Stromal cell of bone marrow (primary cell): Measurements from ENCODE around the gene MTX1.
"Not testable (repeated sequence)": the region's sequence is repeated elsewhere in the genome, so short reads cannot be mapped to it uniquely, and the experiment has no call there.

Experiments
- DNase-seq: peaks from one replicate; pipeline ENCODE4 v3.0.0-alpha.2; 2012; ENCODE audit warnings: low read depth

MTX1 gene

DNA sequence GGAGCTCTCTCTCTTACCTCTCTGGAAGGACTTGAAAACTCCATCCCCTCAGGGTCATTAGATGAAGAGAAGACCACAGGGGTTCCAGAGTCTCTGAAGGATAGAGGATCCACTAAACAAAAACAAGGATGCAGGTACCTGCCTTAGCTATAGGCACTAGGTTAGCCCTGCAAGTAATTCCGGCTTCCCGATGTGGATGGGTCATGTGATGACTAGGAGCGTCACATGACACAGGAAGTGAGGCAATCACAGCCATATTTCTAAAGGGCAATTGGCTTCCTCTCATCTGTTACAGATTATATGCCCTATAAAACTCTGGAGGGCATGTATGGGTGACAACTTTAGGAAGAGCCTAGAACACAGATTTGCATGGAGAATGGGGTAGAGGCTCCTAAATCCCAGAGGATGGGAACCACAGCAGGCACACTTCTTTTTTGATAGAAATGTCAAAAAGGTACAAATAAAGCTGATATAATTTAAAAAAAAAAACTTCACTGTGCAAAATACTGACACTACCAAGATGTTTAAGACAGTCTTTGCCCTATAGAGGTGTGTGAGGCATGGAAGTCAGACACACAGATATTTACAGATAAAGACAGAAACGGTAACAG lies 32.7 kb downstream of the MTX1 start:
- peak; percentile 74 for DNase-seq

DNA sequence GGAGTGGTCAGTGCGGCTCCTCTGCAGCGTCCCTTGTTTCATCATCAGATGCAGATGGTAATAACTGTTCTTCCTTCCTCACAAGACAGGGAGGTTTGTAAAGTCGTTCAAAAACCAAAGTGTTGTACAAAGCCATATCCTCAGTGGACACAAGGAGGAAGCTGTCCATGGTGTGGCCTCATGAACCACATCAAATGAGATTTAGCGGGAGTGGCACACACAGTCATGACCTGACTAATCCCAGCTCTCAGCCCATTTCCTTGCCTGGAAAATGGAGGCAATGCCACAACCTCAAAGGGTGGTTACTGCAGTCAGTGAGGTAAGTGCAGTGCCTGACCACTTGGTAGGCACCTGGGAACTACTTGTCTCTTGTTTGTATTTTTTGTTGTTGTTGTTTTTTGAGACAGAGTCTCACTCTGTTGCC lies 33.4 kb downstream of the MTX1 start:
- no peak for DNase-seq

DNA sequence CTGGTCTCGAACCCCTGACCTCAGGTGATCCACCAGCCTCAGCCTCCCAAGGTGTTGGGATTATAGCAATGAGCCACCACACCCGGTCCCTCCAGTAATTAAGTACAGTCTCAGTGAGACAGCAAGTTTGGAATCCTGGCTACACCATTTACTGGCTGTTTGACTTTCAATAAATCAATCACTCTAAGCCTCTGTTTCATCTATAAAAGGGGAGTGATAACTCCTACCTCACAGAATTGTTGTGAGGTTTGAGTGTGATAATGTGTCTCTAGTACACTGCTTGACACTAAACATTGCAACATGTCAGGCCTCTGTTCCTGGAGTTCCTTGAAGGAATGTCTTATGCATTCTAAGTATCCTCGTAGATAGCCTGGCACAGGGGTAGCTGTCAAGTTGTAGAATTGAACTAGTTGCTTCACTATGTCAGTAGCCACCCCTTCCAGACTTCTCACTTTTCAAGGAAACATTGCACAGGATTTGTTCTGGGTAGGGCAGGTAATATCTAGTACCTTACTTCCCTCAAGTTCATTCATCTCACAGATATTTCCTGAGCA lies 34.4 kb downstream of the MTX1 start:
- no peak for DNase-seq

DNA sequence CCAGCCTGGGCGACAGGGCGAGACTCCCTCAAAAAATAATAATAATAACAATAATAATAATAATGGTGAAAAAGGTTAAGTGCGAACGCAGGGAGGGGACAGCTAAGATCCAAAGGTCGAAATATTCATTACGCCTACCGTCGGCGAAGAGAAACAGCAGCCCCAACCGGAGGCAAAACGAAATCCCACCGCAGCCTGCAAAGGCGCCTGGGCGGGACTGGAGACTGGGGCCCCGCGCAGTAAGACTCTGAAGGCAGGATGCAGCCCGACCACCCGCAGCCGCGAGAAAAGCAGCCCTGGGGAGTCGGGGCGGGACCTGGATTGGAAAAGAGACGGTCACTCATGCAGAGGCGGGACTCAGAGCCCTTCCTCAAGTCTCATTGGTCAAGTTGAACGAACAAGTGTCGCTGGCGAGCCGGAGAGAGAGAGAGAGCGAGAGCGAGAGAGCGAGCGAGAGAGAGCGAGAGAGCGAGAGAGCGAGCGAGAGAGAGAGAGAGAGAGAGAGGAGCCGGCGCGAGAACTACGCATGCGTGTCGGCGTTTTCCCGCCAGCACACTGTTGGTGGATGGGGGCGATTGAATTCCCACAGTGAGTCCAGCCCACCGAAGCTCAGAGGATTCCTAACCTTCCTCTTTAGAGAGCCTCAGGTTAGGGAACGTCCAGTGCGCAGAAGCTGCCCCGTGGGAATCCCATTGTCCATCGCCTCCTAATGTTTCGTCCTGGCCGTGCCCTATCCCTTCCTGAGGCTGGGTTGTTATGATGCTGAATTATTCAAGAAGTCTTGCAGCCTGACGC lies 36.1 kb downstream of the MTX1 start:
- peak; percentile 100 for DNase-seq

DNA sequence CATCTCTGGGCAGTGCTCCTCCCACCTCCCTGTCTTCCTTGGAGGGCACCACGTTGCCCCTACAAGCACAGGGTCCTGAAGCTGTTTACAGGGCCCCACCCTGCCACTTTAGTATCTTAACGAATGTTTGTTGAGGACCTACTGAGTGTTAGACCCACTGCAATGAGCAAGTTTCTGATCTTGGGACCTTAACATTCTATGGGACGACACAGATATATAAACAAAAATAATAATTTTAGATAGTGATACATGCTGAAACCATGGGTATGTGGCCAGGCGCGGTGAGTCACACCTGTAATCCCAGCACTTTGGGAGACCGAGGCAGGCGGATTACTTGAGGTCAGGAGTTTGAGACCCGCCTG lies 36.6 kb downstream of the MTX1 start:
- no peak for DNase-seq

DNA sequence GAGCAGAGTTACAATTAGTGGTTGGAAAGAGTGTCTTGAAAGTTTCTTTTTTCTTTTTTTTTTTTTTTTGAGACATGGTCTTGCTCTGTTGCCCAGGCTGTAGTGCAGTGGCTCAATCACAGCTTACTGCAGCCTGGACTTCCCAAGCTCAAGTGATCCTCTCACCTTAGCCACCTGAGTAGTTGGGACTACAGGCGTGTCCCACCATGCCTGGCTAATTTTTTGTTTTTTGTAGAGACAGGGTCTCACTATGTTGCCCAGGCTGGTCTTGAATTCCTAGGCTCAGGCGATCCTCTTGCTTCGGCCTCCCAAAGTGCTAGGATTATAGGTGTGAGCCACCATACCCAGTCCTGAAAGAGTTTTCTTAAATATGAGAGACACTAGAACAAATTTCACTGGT lies 38.3 kb downstream of the MTX1 start:
- not testable (repeated sequence) for DNase-seq

DNA sequence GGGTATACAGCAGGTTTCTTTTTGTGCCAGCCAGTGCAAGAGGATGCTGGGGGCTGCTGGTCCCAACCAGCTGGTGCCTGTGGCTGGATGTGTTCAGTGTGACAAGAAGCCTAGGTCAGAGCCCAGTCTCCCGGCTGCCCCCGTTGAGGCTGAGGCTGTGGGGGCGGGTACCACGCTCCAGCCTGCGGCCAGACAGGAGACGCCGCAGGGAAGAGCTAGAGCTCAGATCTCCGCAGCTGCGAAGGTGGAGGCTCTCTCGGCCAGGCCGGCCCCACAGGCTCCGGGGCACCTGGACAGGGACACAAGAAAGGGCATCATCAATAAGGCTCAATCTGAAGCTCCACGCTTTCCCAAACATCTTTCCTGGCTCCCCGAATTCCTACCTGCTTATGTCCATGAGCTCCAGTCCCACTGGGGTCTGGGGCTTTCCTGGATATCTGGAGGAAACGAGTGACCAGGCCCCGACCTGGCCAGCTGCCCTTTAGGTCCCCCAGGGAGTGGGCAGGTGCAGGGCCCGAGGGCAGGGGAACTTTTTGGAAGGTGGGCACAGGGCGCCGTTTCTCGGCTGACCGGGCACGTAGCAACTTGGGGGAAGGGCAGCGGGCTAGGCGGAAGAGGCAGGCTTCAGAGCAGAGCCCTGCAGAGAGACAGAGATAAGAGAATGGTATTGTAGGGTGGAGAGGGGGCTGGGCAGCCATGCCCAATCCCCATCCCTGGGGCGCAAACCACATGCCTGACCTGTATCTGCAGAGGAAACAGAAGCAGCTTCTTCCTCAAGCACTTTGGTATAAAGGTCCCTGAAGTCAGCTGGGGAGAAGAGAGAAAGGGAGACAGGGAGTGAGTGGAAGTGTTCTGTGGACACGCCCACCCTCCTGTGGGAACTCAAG lies 39.4 kb downstream of the MTX1 start:
- DNase-seq, result no peak

DNA sequence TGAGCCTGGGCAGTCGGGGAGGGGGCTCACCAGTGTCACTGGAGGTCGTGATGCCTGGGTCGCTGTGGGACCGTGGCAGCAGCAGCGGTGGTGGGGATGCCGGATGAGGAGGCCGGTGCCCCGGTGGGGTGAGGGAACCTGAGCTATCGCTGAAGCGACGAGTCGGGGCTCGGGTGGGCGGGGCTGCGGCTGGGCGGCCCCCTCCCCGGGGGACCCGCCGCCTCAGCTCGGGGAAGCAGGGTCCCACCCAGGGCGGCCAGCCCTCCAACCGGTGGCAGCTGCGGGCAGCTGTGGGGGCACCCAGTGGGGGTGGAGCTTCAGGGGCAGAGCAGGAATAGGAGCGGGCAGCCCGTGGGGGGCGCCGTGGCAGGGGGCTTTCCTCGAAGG lies 41.7 kb downstream of the MTX1 start:
- no peak for DNase-seq

DNA sequence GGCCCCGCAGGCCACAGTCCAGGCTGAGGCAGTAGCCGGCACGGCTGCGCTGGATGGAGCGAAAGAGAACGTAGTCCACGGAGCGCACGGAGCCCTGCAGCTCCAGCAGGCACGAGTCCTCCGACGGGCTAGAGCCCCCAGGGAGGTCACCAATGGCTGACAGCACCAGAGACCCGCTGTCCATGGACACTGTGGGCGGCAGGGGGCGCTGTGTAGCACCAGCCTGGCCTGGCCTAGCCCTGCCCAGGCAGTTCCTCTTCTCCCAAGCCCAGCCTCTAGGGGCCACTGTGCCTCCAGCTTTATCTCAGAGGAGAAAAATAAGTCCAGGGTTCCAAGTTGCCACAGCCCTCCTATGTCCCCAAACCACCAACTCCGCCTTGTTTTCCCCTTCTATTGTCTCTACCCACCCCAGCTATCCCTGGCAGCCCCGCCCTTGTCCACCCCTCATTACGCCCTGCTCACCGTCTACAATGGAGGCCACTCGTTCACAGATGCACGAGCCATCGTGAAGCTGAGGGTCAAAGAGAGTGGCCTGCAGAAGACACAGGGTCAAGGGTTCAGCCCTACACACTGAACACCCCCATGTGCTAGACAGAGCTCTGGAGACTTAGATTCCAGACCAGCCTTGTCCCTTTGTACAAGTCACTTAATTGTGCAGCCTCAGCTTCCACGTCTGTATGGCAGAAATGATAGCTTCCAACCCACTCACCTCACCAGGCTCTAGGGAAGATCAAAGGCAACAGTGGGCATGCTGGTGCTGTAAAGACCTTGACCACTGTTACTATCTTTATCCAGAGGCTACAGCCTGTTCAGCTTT lies 42.3 kb downstream of the MTX1 start:
- peak; percentile 80 for DNase-seq

DNA sequence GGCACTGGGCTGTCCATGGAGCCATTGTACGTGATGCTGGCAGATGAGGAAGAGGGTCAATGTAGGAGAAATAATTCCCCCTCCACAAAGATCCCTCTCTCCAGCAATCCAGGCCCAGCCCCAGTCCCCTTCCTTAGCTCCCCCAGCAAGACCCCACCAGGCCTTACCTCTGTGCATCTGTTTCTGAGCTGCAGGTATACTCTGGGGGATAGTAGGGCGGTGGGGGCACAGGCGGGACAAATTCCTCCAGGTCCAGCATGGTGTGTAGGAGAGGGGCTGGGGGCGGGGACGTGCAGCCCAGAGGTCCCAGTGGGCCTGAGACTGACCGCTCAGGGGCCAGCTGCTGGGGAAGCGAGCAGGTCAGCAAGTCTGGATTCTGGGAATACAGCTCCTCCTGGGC lies 43.1 kb downstream of the MTX1 start:
- no peak for DNase-seq

DNA sequence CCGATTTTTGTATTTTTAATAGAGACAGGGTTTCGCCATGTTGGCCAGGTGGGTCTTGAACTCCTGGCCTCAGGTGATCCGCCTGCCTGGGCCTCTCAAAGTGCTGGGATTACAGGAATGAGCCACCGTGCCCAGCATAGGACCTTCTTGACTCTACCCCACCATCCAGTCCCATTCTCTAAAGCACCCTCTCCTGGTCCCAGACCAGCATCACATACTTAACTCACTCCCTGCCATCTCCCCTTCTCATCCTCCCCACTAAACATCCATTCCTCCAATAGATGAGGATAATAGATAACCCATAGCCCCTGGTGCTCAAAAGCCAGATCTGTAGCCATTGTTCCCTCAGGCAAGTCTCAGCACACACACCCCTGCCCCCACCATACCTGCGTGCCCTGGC lies 44.7 kb downstream of the MTX1 start:
- DNase-seq, result no peak

DNA sequence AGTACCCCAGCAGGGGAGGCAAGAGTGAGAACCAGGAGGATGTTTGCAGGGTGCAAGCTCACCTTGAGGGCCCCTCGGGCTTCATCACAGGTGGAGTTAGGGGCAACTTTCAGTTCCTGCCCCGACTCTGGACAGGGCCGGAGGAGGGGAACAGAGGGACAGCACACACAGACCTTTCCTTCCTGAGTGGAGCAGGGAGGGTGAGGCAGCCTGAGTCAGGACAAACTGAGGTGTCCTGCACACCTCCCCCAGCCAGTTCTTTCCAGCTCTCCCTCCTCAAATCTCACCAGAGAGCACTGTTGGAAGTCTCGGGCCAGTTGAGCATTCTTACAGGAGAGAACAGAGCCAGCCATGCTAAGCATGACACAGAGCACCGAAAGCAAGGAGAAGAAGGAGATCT lies 45.3 kb downstream of the MTX1 start:
- DNase-seq, result no peak

DNA sequence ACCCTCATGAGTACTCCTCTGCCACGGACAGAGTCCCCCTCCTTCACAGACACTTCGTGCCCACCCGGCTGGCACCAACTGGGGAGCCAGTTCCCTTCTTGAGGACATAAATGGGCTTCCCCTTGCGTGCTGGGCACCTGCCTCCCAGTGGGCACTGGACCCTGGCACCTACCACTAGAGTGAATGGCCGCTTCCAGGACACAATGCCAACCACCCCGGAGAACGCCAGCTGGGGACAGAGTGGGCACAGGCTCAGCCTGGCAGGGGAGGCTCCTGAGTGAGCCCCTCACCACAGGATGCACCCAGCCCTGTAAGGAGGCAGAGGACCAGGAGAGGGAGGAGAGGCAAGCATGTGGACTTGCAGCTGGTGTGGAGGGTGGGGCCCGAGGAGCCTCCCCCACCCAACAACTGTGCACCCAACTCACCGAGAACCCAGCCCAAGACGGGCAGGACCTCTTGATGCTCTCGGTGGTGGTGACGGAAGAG lies 45.8 kb downstream of the MTX1 start:
- no peak for DNase-seq

DNA sequence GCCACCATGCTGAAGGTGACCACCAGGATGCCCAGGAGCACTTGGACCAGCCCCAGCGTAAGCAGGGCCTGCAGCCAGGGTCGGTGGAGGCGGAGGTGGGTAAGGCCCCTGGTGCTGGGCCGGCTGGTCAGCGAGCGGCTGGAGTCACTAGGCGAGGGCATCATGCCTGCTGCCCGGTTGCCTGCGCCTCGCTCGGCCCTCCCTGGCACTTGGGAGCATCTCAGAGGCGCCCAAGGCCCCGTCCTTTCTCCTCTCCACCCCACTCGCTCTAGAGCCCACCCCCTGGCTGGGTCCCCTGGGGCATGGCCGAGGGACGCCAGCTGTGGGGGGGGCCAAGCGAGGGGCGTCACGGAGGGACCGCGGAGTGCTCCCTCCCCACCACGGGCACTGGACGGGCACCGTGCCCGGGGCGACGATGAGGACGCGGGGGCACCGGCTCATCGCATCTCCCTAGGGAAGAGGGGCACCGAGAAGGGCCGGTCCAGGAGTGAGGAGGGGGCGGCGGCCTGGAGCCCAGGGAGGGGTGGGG lies 46.3 kb downstream of the MTX1 start:
- no peak for DNase-seq

DNA sequence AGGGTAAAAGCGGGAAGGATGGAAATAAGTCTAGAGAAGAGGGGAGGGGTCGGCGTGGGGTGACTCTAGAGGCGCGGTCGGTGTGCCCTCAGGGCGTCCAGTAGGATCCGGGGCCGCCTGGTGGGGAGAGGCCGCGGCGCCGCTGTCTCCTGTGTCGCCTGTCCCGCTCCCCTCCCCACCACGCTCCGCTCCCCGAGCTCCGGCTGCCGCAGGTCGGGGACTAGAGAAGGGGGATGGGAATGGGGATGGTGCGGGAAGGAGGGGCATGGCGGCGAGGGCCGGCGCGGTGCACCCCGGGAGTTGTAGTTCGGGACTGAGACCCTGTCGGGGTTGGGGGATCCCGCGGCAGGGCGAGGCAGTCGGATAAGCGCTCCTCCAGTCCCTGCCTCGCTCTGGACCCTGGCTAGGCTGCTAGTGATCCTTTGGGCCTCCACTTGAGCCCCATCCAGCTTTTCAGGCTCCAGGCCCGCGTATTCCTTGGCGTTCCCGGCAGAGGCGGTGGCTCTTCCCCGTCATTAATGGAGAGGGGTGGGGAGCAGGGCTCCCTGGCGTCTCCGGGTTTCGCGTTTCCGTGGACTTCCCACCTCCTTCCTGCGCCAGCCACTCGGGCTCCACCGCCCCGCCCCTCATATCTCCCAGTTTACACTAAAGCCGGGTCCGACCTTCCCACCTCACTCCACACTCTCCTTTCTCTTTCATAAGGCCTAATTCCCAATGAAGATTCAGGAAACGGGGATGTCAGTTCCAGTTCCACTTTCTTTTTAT lies 46.9 kb downstream of the MTX1 start, which contains the start of gene ENTREP3:
Gene ENTREP3, minus strand, starts transcription at position 241 of the 765 bp plus-strand sequence. CDS start 606 bp downstream, outside the sequence.
- peak; percentile 65 for DNase-seq

DNA sequence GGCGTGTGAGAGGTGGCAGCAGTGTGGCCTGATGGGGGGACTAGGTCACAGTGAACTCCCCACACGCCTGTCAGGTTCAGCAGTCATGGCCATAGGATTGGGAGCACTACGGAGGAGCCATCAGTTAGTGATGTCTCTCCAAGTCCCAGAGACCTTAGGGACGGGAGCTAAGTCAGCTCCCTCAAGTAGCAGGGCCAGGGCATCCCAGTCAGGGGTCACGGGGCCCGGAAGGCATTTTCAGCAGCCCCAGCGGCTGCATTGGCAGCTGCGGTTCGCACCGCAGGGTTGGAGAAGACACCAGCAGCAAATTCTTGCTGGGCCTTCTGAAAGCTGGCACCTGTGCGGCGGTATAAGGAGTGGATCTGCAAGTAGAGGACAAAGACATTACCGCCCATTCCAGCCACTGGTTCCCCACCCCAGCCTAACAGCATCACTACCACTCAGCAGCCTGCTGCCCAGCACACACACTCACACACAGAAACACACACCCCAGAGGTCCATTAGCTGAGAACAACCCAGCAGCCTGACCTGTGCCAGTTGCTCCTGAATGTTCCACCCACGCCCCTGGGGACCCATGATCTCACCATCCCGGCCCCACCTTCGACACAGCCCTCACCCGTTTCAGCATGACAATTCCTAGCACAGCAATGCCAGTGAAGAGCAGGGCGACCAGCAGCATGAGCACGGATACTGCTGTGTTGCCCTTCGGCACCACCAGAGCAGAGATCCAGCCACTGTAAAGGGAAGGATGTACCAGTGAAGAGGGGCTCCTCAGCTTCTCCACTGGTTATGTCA lies 47.8 kb downstream of the MTX1 start:
- no peak for DNase-seq

DNA sequence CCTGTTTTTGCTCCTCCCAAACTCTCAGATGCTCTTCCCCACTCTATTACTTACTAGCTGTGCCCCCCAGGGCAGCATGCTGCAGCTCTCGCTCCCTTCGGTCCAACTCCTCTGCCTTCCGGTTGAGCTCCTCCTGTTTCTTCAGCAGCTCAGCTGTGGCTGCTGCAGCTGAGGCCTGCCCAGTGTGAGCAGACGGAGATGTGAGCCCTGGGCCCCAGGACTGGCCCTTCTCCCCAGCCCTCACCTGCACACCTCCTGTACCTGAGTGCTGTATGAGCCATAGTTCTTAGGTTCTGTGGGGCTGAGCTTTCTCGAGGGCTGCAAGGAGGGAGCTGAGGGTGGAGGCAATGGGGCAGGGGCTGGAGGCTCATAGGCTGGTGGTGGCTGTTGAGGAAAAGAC lies 51.8 kb downstream of the MTX1 start:
- no peak for DNase-seq

DNA sequence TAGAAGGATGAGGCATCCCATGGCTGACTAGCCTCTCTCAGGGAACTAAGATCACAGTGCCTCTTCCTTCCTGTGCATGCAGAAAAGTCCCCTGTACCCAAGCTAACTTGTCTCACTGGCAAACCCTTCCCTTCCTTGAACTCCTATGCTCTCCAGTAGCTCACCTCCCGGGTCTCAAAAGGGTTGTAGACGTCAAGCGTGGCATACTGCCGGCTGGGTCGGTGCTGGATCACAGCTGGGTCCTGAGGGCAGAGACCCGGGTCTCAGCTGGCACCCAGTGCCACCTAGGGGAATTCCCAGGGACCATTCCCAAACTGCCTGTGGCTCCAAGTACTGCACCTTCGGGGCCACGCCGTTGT lies 53.0 kb downstream of the MTX1 start:
- DNase-seq, result no peak

DNA sequence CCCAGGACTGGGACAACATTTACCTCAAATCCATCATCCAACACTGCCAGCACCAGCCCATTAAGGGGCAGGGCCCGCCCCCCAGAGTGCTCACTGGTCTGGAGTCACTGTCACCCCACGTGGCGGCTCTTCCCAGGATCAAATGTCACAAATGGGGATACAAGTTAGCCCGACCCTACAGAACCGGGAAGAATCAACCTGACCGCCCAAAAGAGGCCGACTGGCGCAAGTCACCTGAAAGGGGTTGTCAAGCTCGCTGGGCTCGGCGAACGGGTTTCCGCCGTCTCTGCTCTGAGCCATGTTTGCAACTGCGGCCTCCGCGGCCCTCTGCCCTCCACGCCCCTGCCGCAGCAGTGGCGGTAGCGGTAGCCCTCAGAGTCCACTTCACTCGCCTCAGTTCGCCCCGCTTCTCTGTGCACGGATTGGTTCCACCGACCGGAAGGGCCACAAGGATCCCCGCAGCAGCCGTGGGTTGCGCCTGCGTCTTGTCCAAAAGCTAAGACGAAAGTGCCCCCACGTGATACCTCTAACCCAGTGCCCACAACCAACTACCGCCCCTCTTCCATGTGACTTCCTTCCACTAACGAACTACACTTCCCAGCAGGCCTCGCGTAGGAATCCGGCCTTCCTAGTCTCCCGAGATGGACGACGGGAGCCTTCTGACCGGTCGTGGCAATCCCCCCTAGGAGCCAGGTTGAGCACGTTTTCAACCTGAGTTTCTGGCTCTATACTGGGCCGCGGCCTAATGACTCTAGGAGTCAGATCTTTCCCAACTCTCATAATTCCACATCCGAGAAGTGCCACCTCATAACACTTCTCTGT lies 53.6 kb downstream of the MTX1 start, which contains the start of gene SCAMP3:
Gene SCAMP3, minus strand, starts transcription at position 509 of the 822 bp plus-strand sequence. Its CDS starts 209 bp downstream, at position 300.
- peak; percentile 99 for DNase-seq
